SK-N-SH (cell line): Measurements from ENCODE around the gene FAM151B.

ENCODE experiments used
- CTCF ChIP-seq: fragments of 200-600 bp; sonication (generic); IDR thresholded peaks from 2 replicates; pipeline ENCODE4 v1.6.1; 2017; ENCODE audit warnings: antibody characterized with exemption, mild to moderate bottlenecking, moderate library complexity
- EP300 ChIP-seq, 2 experiments: IDR thresholded peaks; 2 replicates each; pipeline versions ENCODE4 v1.4.0 to v1.6.1; 2012; ENCODE audit warnings: borderline replicate concordance in 1 of 2, low read depth in 1 of 2, low read length in 1 of 2
- EZH2phosphoT487 ChIP-seq: fragments of 200-600 bp; sonication (generic); IDR thresholded peaks from 2 replicates; pipeline ENCODE4 v1.6.1; 2017; ENCODE audit warnings: low read depth, mixed run types, mild to moderate bottlenecking, antibody characterized with exemption, moderate library complexity, borderline replicate concordance
- FOXM1 ChIP-seq: IDR thresholded peaks from 2 replicates; pipeline ENCODE4 v1.4.0; 2012; ENCODE audit warnings: low read depth, mild to moderate bottlenecking
- POLR2AphosphoS5 ChIP-seq: IDR thresholded peaks from 2 replicates; pipeline ENCODE4 v1.6.1; 2012; ENCODE audit warnings: low read depth, low read length
- RAD21 ChIP-seq: IDR thresholded peaks from 2 replicates; pipeline ENCODE4 v1.6.1; 2012; ENCODE audit warnings: mild to moderate bottlenecking, low read length
- REST ChIP-seq: IDR thresholded peaks from 2 replicates; pipeline ENCODE4 v1.6.1; 2012; ENCODE audit warnings: mild to moderate bottlenecking, low read depth, low read length, moderate library complexity
- RFX5 ChIP-seq: IDR thresholded peaks from 2 replicates; pipeline ENCODE4 v1.6.1; 2012; ENCODE audit warnings: mild to moderate bottlenecking, improper control_type of control experiment, low read length
- SIN3A ChIP-seq: IDR thresholded peaks from 2 replicates; pipeline ENCODE4 v1.6.1; 2012; ENCODE audit warnings: low read depth, mild to moderate bottlenecking, low read length, moderate library complexity, borderline replicate concordance
- TCF12 ChIP-seq: IDR thresholded peaks from 2 replicates; pipeline ENCODE4 v1.4.0; 2012
- TF ChIP-seq, protein P1 (sequence below): IDR thresholded peaks from 2 replicates; pipeline ENCODE4 v1.4.0; 2012; ENCODE audit warnings: low read depth
- TF ChIP-seq, protein P2 (sequence below): IDR thresholded peaks from 2 replicates; pipeline ENCODE4 v1.4.0; 2012; ENCODE audit warnings: low read depth, borderline replicate concordance

- TF ChIP-seq CTCF (no peak), FOXM1 (no peak), EZH2phosphoT487 (no peak), RAD21 (no peak), POLR2AphosphoS5 (no peak), EP300 (IDR thresholded peaks at IDR 0.05; ENCODE audit: borderline replicate concordance in 1 of 2, low read depth in 1 of 2, low read length in 1 of 2) (no peak), REST (no peak), TCF12 (no peak), RFX5 (no peak), SIN3A (no peak)
- TF ChIP-seq, protein P1, sequence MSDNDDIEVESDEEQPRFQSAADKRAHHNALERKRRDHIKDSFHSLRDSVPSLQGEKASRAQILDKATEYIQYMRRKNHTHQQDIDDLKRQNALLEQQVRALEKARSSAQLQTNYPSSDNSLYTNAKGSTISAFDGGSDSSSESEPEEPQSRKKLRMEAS: no peak
- TF ChIP-seq, protein P2, sequence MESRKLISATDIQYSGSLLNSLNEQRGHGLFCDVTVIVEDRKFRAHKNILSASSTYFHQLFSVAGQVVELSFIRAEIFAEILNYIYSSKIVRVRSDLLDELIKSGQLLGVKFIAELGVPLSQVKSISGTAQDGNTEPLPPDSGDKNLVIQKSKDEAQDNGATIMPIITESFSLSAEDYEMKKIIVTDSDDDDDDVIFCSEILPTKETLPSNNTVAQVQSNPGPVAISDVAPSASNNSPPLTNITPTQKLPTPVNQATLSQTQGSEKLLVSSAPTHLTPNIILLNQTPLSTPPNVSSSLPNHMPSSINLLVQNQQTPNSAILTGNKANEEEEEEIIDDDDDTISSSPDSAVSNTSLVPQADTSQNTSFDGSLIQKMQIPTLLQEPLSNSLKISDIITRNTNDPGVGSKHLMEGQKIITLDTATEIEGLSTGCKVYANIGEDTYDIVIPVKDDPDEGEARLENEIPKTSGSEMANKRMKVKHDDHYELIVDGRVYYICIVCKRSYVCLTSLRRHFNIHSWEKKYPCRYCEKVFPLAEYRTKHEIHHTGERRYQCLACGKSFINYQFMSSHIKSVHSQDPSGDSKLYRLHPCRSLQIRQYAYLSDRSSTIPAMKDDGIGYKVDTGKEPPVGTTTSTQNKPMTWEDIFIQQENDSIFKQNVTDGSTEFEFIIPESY: no peak
These were observed 82.3 kb downstream of the FAM151B start, which contains the start of gene ANKRD34B for GRCh38 chr5:80569961-80570786.
